ENCODE data around the gene SUGP1. TPM values are rescaled to one million over a fixed set of nuclear protein-coding genes. Genes with fewer than 3 reads are reported as not detected.

SUGP1 gene
- polyA plus RNA-seq, 1 donor: 33.3 TPM

DNA sequence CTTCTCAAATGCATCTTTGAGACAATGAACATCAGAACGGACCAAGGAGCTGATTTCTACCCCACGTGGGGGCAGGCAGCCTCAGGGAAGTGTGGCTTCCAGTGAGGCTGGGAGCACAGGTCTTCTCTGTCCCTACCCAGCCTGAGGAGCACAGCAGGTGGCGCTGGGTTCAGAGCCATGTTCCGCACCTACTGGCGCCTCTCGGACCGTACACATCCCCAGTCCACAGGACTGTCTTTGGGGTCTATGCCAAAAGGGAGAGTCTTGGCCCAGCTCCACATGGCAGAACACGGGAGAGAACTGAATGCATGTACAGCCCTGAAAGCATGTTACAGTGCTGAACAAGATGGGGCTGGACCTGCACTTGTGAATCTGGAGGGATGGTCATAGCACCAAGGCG lies 22.6 kb downstream of the SUGP1 start:
- DNase-seq (ENCODE audit: low read depth): no peak

- DNase-seq (ENCODE audit: low read depth): no peak
Observed at GRCh38 chr19:19296953-19297689, 23.2 kb downstream of the SUGP1 start.

GRCh38 chr19:19294914-19295313 lies 25.4 kb downstream of the SUGP1 start:
- no peak for DNase-seq (ENCODE audit: low read depth)

DNA sequence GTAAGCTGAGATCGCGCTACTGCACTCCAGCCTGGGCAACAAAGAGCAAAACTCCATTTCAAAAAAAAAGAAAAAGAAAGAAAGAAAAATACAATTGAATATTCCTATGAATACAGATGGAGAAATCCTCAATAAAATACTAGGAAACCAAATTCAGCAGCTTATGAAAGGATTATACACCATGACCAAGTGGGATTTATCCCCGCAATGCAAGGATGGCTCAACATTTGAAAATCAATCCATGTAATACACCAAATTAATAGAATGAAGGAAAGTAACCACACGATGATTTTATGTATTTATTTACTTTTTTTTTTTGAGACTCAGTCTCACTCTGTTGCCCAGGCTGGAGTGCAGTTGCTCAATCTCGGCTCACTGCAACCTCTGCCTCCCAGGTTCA lies 27.7 kb downstream of the SUGP1 start:
- DNase-seq (ENCODE audit: low read depth): no peak

DNA sequence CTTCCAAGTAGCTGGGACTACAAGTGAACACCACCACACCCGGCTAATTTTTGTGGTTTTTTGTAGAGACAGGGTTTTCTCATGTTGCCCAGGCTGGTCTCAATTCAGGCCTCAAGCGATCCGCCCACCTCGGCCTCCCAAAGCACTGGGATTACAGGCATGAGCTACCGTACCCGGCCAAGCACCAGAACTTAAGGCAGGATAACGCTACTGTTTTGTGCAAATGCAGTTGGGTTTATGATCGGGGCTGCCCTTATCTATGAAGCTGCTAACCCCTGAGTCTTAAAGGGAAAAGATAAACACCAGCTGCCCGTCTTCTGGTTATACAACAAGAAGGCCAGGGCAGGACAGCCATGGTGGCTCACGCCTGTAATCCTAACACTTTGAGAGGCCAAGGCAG lies 34.6 kb downstream of the SUGP1 start:
- DNase-seq (ENCODE audit: low read depth): no peak

DNA sequence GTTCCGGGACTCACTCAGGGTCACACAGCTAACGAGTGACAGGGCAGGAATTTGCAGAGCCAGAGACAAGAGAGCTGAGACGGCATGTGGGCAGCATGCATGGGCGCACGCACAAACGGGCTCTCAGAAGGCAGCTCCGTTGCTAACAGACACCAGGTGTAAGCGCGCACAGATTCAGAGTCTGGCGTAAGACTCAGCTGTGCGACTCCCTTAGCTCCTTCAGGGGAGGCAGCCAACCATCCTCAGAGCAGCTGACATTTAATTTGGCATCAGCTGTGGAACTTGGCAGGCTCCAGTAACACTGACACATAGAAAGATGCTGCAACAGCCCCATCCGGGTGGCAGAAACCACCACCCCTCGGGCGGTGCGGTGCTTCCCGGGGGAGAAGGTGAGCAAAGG lies 39.7 kb downstream of the SUGP1 start:
- no peak for DNase-seq (ENCODE audit: low read depth)

GRCh38 chr19:19279853-19280252 lies 40.5 kb downstream of the SUGP1 start:
- DNase-seq (ENCODE audit: low read depth): no peak

GRCh38 chr19:19279062-19279612 lies 41.2 kb downstream of the SUGP1 start:
- no peak for DNase-seq (ENCODE audit: low read depth)

DNA sequence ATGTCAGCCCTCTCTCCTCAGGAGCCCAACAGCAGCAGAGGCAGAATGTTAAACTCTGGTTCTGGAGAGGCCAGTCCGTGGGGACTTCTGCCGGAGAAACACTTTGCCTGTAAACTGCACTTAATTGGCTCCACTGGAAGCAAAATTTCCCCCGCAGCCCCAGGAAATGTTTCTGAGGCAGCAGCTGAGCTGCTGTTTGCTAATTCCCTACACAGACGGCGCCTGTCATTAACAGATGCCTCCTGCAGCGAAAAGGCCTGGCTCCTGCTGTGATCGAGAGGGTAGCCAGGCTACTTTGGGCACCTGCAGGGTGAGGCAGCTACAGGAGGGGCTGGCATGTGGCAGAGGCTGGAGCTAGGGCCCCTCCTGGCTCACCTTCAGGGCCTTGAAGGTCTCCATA lies 42.0 kb downstream of the SUGP1 start:
- no peak for DNase-seq (ENCODE audit: low read depth)

- no peak for DNase-seq (ENCODE audit: low read depth)
Observed at GRCh38 chr19:19276851-19277250, 43.5 kb downstream of the SUGP1 start.

- DNase-seq (ENCODE audit: low read depth): no peak
Observed at GRCh38 chr19:19276386-19276785, 43.9 kb downstream of the SUGP1 start.

GRCh38 chr19:19274716-19275565 lies 45.4 kb downstream of the SUGP1 start:
- no peak for DNase-seq (ENCODE audit: low read depth)

- no peak for DNase-seq (ENCODE audit: low read depth)
Observed at GRCh38 chr19:19274146-19274545, 46.2 kb downstream of the SUGP1 start.

GRCh38 chr19:19271828-19272599 lies 48.3 kb downstream of the SUGP1 start:
- DNase-seq (ENCODE audit: low read depth): no peak

DNA sequence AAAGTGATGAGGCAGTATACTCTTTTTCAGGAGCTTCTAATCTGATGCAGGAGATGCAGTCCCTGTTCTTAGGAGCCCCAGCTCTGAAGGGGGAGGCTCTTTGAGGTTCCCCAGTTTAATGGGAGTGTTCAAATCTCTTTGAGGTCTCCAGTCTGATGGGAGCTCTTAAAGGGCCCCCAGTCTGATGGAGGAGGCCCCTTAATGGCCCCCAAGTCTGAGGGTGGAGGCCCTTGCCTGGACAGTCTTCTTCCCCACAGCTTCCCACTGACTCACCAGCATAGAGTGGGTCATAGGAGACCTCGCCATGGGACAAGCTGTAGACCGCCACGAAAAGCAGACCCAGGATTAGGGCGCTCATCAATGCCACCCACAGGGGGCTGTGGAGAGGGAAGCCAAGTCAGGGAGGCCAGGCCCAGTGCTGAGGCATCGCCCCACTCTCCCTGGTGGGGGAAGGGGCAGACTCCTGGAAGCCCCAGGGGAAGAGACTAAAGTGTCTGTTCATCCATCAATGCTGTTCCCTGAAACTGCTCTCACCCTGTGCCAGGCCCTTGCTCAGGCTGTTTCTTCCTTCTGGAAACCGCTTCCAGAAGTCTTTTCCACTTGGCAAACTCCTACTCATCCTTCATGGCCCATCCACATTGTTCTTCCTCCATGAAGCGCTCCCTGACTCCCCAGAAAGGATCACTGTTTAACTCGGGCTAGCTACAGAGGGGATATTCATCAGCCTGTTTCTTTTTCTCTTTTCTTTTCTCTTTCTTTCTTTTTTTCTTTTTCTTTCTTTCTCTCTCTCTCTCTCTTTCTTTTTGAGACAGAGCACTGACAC lies 49.3 kb downstream of the SUGP1 start:
- no peak for DNase-seq (ENCODE audit: low read depth)

DNA sequence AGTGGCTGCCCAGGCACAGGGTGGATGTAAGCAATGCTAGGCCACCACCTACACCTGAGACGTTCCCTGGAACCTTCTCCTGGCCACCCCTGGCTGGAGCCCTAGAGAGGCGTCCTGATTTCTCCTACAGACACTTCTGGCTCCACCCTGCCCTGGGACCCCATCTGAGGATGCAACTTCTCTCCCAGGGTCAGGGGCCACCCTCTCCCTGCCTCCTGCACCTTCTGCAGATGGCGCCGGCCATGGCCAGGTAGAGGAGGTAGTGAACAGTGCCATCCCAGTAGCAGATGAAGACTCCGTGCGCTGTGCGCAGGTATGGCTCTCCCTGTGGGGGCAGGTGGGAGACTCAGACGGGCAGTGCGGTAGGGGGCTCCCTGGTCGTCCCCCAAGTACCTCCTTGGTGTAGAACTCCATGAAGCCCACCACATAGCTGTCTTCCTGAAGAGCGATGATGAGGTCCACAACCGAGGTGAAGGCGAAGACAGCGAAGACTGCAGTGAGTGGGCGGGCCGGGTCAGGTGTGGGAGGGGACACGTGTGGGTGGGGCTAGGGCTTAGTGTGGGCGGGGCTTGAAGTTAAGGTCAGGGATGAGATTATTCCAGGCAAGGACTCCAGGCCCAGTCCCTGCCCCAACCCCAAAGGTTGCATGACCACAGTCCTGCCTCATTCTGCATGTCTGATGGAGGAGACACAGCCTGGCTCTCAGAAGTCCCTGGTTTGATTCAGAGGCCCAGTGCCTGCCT lies 50.2 kb downstream of the SUGP1 start:
- DNase-seq (ENCODE audit: low read depth): no peak

- no peak for DNase-seq (ENCODE audit: low read depth)
Observed at GRCh38 chr19:19268453-19269385, 51.6 kb downstream of the SUGP1 start.

DNA sequence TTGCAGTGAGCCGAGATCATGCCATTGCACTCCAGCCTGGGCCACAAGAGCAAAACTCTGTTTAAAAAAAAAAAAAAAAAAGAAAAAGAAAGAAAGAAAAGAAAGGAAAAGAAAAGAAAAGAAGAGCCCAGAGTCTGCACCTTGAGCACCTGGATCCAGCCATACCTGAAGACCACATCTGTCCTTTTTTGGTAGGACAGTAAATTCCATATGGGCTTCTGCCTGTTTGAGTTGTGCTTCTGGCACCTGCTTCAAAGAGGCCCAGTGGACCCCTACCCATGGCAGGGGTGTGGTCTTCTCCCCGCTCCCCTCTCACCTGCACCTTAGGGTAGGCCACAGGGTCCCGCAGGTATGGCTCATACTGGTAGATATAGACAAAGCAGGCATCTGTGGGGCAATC lies 53.0 kb downstream of the SUGP1 start:
- no peak for DNase-seq (ENCODE audit: low read depth)

DNA sequence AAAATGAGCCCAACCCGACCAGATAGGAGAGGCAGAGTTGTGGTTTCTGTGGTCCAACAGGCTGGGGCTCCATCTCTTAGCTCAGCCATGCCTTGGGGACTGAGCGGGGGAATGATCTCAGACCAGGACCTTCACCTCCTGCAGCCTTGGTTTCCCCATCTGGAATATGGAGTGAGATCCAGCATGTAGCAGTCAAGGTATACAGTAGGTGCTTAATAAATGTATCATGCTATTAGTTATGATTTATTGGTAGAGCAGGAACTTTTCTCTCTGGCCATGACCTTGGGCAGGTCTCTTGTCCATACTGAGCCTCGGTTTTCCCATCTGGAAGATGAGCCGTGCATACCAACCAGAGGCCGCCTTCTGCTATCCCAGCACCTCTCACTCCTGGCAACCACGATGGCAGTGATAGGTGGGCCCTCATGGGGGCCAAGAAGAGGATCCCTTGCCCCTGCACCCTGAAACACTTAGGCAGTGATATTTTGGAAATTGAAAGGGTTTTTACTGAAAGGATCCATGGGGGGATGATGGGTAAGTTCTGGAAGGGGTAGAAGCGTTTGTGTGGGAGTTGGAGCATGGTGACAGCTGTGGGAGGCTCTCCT lies 56.3 kb downstream of the SUGP1 start:
- DNase-seq (ENCODE audit: low read depth): no peak

All from forelimb muscle (tissue), 1 donor.